Epithelial cell of proximal tubule (primary cell): Measurements from ENCODE around the gene GREB1. TPM values are rescaled to one million over a fixed set of nuclear protein-coding genes. Genes with fewer than 3 reads are reported as not detected.

ENCODE experiments used
- DNase-seq: peaks from one replicate; pipeline ENCODE4 v3.0.0-alpha.2; 2011; ENCODE audit warnings: low read depth
- H3K4me3 ChIP-seq: 2 replicates; pipeline ENCODE4 v1.5.1; 2011; ENCODE audit warnings: low read depth, mild to moderate bottlenecking, low read length
- total RNA-seq: library from RNA; depleted of rRNA; stranded (reverse); fragments of >200 nt; gene quantifications from 2 replicates; pipeline ENCODE4 v1.2.3, GENCODE V29; 2015
- TF ChIP-seq, protein P1 (sequence below): conservative IDR thresholded peaks from 2 replicates; pipeline ENCODE4 v1.5.1; 2012; ENCODE audit warnings: low read depth, mild to moderate bottlenecking, low read length

GREB1 gene
- total RNA-seq, 1 donor from 2014 or later, result 0.12 TPM

GRCh38 chr2:11537951-11538350, 4.1 kb downstream of the GREB1 start:
- no peak for DNase-seq
- TF ChIP-seq, protein P1, sequence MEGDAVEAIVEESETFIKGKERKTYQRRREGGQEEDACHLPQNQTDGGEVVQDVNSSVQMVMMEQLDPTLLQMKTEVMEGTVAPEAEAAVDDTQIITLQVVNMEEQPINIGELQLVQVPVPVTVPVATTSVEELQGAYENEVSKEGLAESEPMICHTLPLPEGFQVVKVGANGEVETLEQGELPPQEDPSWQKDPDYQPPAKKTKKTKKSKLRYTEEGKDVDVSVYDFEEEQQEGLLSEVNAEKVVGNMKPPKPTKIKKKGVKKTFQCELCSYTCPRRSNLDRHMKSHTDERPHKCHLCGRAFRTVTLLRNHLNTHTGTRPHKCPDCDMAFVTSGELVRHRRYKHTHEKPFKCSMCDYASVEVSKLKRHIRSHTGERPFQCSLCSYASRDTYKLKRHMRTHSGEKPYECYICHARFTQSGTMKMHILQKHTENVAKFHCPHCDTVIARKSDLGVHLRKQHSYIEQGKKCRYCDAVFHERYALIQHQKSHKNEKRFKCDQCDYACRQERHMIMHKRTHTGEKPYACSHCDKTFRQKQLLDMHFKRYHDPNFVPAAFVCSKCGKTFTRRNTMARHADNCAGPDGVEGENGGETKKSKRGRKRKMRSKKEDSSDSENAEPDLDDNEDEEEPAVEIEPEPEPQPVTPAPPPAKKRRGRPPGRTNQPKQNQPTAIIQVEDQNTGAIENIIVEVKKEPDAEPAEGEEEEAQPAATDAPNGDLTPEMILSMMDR, result no peak
- no peak overlapping the region for H3K4me3 ChIP-seq

- H3K4me3 ChIP-seq, result no peak overlapping the region
- no peak for DNase-seq
- TF ChIP-seq, protein P1, result no peak
Measured at GRCh38 chr2:11539317-11540147, 5.7 kb downstream of the GREB1 start.

- TF ChIP-seq, protein P1, result no peak
- H3K4me3 ChIP-seq, result no peak overlapping the region
- no peak for DNase-seq
Measured at GRCh38 chr2:11540148-11540995, 6.5 kb downstream of the GREB1 start.

GRCh38 chr2:11540996-11541692, 7.3 kb downstream of the GREB1 start:
- TF ChIP-seq, protein P1, result no peak
- no peak overlapping the region for H3K4me3 ChIP-seq
- DNase-seq, result no peak

DNA sequence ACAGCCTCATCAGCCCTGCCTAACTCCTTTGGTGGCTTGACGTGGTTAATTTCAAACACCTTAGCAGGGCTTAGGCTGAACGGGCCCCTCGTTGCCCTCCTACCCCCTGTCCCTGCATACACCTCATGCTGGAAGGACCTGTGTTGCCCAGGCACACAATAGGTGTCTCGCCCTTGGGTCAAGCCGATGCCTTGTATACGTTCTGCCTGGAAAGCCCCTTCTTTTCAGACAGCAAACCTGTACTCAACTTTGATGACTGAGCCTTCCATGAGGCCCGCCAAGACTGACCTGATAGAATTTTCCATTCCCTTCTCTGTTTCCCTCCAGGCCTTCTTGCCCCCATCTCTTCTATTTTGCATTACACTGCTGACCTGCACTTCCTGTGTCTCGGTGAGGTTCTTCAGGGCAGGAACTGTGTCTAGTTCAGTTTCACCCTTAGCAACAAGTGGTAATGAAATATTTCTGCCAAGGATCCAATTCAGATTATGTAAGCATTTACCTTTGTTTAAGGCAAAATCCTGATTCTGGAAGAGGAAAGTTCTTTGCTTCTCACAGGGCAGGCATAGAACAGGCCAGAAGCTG, 7.9 kb downstream of the GREB1 start:
- TF ChIP-seq, protein P1, result no peak
- no peak for DNase-seq
- no peak overlapping the region for H3K4me3 ChIP-seq

- DNase-seq, result no peak
- TF ChIP-seq, protein P1, result no peak
- no peak overlapping the region for H3K4me3 ChIP-seq
Measured at GRCh38 chr2:11542275-11542819, 8.5 kb downstream of the GREB1 start.
